Mucosa of descending colon (tissue), 3 donors: Measurements from ENCODE around the gene VPS37C. TPM values are rescaled to one million over a fixed set of nuclear protein-coding genes. Genes with fewer than 3 reads are reported as not detected.

ENCODE experiments used
- ATAC-seq: fragments of 200-7000 bp; cut with Tn5 transposase; one replicate; pipeline ENCODE4 v1.9.1; 2020; ENCODE audit warnings: mild to moderate bottlenecking, moderate library complexity
- DNase-seq, 3 donors: peaks; one replicate each; pipeline ENCODE4 v3.0.0-alpha.2; 2020
- H3K36me3 ChIP-seq: fragments of 200-600 bp; one replicate; pipeline ENCODE4 v1.8.0; 2021; ENCODE audit warnings: low read depth, mild to moderate bottlenecking
- H3K4me1 ChIP-seq: fragments of 200-600 bp; one replicate; pipeline ENCODE4 v1.8.0; 2021; ENCODE audit warnings: low read depth, mild to moderate bottlenecking
- H3K4me3 ChIP-seq: fragments of 200-600 bp; one replicate; pipeline ENCODE4 v1.8.0; 2021; ENCODE audit warnings: mild to moderate bottlenecking
- H3K9me3 ChIP-seq: fragments of 200-600 bp; one replicate; pipeline ENCODE4 v1.8.0; 2021; ENCODE audit warnings: mild to moderate bottlenecking
- CTCF ChIP-seq: fragments of 200-600 bp; IDR thresholded peaks from one replicate; pipeline ENCODE4 v1.8.0; 2022; ENCODE audit warnings: antibody characterized with exemption, mild to moderate bottlenecking
- intact Hi-C, 2 donors: fragments of 100-400 bp; cut with DNase I in 1 of 2; cut with micrococcal nuclease in 1 of 2; formaldehyde crosslinking; loops; one replicate each; pipeline versions ENCODE4 v1.11.0 to v1.11.1; 2022; cut with DNase I, micrococcal nuclease
- total RNA-seq, 3 donors: library from RNA; stranded (reverse); fragmentation: NEBNext Ultra II Directional in 2 of 3; extraction: Animal tissue kit (Norgen Biotek cat#: 25700) in 2 of 3; gene quantifications; one replicate each; pipeline versions ENCODE4 v1.2.1 to v1.2.4, GENCODE V29; 2021 to 2023
- donor health status: DM: no; HTN: no; CAD: no; lungs with moderate emphysema.
- donor health status: DM: no; HTN: no; CAD: no.
- donor health status: DM: no; HTN: yes; CAD: no.

The VPS37C gene
- total RNA-seq, 3 donors from 2014 or later: 28.5 to 30.8 (median 28.5) TPM

- DNase-seq (no peak), ATAC-seq (no peak)
- TF ChIP-seq CTCF: no peak
- Histone ChIP-seq H3K36me3 (no peaks in the 10 kb centered on the region), H3K4me1 (peaks cover 16% of the 10 kb centered on the region), H3K9me3 (no peaks in the 10 kb centered on the region), H3K4me3 (no peak overlapping the region)
- intact Hi-C loops: no loop called here
Observed at GRCh38 chr11:61138935-61139334, 22.3 kb downstream of the VPS37C start.

- no peaks in the 10 kb centered on the region for H3K9me3 ChIP-seq
- intact Hi-C loops: no loop called here
- H3K36me3 ChIP-seq: no peaks in the 10 kb centered on the region
- ATAC-seq (no peak), DNase-seq (peak in 1 of 3 donors; percentile 17)
- peaks cover 7% of the 10 kb centered on the region for H3K4me1 ChIP-seq
- TF ChIP-seq CTCF: no peak
- no peak overlapping the region for H3K4me3 ChIP-seq
Observed at GRCh38 chr11:61134801-61135257, 26.4 kb downstream of the VPS37C start.

- Histone ChIP-seq H3K9me3 (no peaks in the 10 kb centered on the region), H3K4me1 (peaks cover 11% of the 10 kb centered on the region), H3K36me3 (no peaks in the 10 kb centered on the region), H3K4me3 (no peak overlapping the region)
- no peak for DNase-seq
- no peak for ATAC-seq
- no peak for TF ChIP-seq CTCF
- intact Hi-C loops: no loop called here
Observed at GRCh38 chr11:61133956-61134662, 27.1 kb downstream of the VPS37C start.

GRCh38 chr11:61133145-61133544 lies 28.1 kb downstream of the VPS37C start:
- no peak for TF ChIP-seq CTCF
- H3K4me3 ChIP-seq: no peak overlapping the region
- intact Hi-C loops: no loop called here
- ATAC-seq (no peak), DNase-seq (no peak)
- H3K36me3 ChIP-seq: no peaks in the 10 kb centered on the region
- no peaks in the 10 kb centered on the region for H3K9me3 ChIP-seq
- H3K4me1 ChIP-seq: peaks cover 11% of the 10 kb centered on the region

- DNase-seq (no peak), ATAC-seq (no peak)
- no peak for TF ChIP-seq CTCF
- Histone ChIP-seq H3K4me1 (peaks cover 11% of the 10 kb centered on the region), H3K36me3 (no peaks in the 10 kb centered on the region), H3K9me3 (no peaks in the 10 kb centered on the region), H3K4me3 (no peak overlapping the region)
- intact Hi-C loops: no loop called here
Observed at GRCh38 chr11:61132646-61133045, 28.6 kb downstream of the VPS37C start.
